Effector memory CD8-positive, alpha-beta T cell (primary cell): Measurements from ENCODE around the gene DNAJB13.
"Not testable (repeated sequence)": the region's sequence is repeated elsewhere in the genome, so short reads cannot be mapped to it uniquely, and the experiment has no call there.

Experiments used
- ATAC-seq: fragments of 150-1000 bp; cut with Tn5 transposase; replicated peaks from 2 replicates; pipeline ENCODE4 v1.10.0; 2021; ENCODE audit warnings: mild to moderate bottlenecking, moderate library complexity
- DNase-seq, 3 experiments: peaks; one replicate each; pipeline ENCODE4 v3.0.0; 2021
- H3K27ac Mint-ChIP-seq, 2 donors: one replicate each; pipeline ENCODE4 v1.8.0; 2022; ENCODE audit warnings: mild to moderate bottlenecking in 2 of 2, mixed read lengths in 2 of 2, moderate library complexity in 2 of 2
- H3K27me3 Mint-ChIP-seq, 2 donors: one replicate each; pipeline ENCODE4 v1.8.0; 2022; ENCODE audit warnings: mixed read lengths in 2 of 2
- H3K36me3 Mint-ChIP-seq: one replicate; pipeline ENCODE4 v1.8.0; 2022; ENCODE audit warnings: mild to moderate bottlenecking, moderate library complexity, mixed read lengths; ENCODE audit not compliant: insufficient read depth
- H3K4me1 Mint-ChIP-seq, 2 donors: one replicate each; pipeline ENCODE4 v1.8.0; 2022; ENCODE audit warnings: low read depth in 2 of 2, mixed read lengths in 2 of 2
- H3K4me3 Mint-ChIP-seq, 2 donors: one replicate each; pipeline ENCODE4 v1.8.0; 2022; ENCODE audit warnings: mild to moderate bottlenecking in 2 of 2, mixed read lengths in 2 of 2, moderate library complexity in 2 of 2
- H3K9me3 Mint-ChIP-seq, 2 donors: one replicate each; pipeline ENCODE4 v1.8.0; 2022; ENCODE audit warnings: mixed read lengths in 2 of 2
- total RNA-seq, 9 experiments: gene quantifications; one replicate each; lab custom pipeline; 2026; lab: John Stamatoyannopoulos, UW

The DNAJB13 gene
- 0 to 0.30 (median 0.13) reads per million in 9 experiments for total RNA-seq

- Mint-ChIP-seq H3K4me3 (no peak within 1 kb of the TSS), H3K27ac (peak within 1 kb of the TSS in 1 of 2 donors; percentile 49), H3K9me3 (no peaks in the 10 kb centered on the region), H3K36me3 (peaks cover 3% of the 10 kb centered on the region), H3K4me1 (no peaks in the 10 kb centered on the region), H3K27me3 (peaks cover 4 to 15% of the 10 kb centered on the region in 2 donors)
- DNase-seq (no peak), ATAC-seq (peak; percentile 44)
Measured at GRCh38 chr11:73950869-73951710, at the start of gene DNAJB13. Gene DNAJB13 (plus strand): TSS chr11:73951026. CDS start chr11:73951070, 44 bp downstream.

DNA sequence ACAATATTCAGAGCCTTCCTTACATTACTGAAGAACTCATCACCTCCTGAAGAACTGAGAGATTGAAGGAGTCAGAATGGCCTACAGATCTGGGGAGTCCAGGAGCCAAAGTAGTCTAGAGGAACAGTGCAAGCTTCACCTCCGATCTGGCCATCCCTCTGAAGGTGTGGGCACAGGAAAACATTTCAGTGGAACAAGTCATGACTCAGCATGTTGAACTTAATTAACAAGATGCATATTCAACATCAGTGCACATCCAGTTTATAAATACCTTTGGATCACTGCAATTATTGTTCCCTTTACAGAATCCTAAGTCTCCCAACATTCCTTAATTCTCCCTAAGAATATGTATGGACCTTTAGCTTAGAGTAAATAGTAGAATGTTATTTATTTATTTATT lies 48.5 kb upstream of the DNAJB13 start:
- Mint-ChIP-seq H3K27ac (no peak overlapping the region), H3K4me3 (no peak overlapping the region), H3K36me3 (peaks cover 23% of the 10 kb centered on the region), H3K27me3 (no peaks in the 10 kb centered on the region), H3K9me3 (no peaks in the 10 kb centered on the region), H3K4me1 (peaks cover 0 to 3% of the 10 kb centered on the region in 2 donors)
- no peak for DNase-seq
- no peak for ATAC-seq

- H3K9me3 Mint-ChIP-seq: no peaks in the 10 kb centered on the region
- H3K4me1 Mint-ChIP-seq: peaks cover 0 to 7% of the 10 kb centered on the region in 2 donors
- H3K27ac Mint-ChIP-seq: peak overlapping the region in 1 of 2 donors; percentile 81
- no peaks in the 10 kb centered on the region for H3K27me3 Mint-ChIP-seq
- DNase-seq (peak in 2 of 3 experiments; percentile 9 to 12), ATAC-seq (peak; percentile 97)
- H3K4me3 Mint-ChIP-seq: no peak overlapping the region
- H3K36me3 Mint-ChIP-seq: peaks cover 34% of the 10 kb centered on the region
Measured at GRCh38 chr11:73907191-73907590, 43.6 kb upstream of the DNAJB13 start.

DNA sequence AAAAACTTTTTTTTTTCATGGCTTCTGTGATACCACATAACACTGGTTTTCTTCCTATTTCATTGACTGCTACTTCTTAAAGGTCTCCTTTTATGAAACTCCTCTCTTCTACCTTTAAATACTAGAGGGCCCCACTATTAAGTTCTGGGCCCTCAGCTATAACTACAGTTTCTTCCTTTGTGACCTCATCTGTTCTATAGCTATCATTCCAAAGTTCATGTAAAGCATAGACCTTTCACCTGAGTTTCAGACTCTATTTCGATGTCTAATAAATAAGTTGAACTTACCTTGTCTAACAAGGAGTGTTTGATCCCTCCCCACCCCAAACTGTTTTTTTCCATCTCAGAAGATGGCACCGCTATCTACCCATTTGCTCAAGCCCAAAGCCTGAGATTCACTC lies 38.8 kb upstream of the DNAJB13 start:
- DNase-seq (no peak), ATAC-seq (no peak)
- no peaks in the 10 kb centered on the region for H3K9me3 Mint-ChIP-seq
- H3K36me3 Mint-ChIP-seq: peaks cover 63% of the 10 kb centered on the region
- peaks cover 0 to 6% of the 10 kb centered on the region in 2 donors for H3K4me1 Mint-ChIP-seq
- H3K27me3 Mint-ChIP-seq: no peaks in the 10 kb centered on the region
- peak overlapping the region in 1 of 2 donors; percentile 2 for H3K27ac Mint-ChIP-seq
- H3K4me3 Mint-ChIP-seq: no peak overlapping the region

DNA sequence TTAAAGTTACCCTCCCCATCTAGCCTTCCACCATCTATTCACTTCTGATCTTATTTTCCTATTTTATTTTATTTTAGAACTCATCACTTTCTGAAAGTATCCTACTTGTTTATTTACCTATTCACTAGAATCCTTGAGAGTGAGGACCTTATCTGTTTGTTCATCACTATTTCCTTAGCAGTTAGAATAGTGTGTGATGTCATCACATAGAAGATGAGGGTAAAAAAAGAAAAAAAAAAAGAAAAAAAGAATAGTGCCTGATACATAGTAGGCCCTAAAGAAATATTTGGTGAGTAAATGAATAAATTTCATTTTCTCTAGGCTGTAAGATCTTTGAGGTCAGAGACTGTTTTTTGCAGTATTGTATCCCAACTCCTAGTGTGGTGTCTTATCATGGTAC lies 37.4 kb upstream of the DNAJB13 start:
- ATAC-seq (no peak), DNase-seq (no peak)
- no peak overlapping the region for H3K4me3 Mint-ChIP-seq
- H3K4me1 Mint-ChIP-seq: no peaks in the 10 kb centered on the region
- H3K27me3 Mint-ChIP-seq: no peaks in the 10 kb centered on the region
- peaks cover 74% of the 10 kb centered on the region for H3K36me3 Mint-ChIP-seq
- H3K27ac Mint-ChIP-seq: no peak overlapping the region
- H3K9me3 Mint-ChIP-seq: no peaks in the 10 kb centered on the region

- Mint-ChIP-seq H3K9me3 (no peaks in the 10 kb centered on the region), H3K27me3 (no peaks in the 10 kb centered on the region), H3K27ac (no peak overlapping the region), H3K36me3 (peaks cover 77% of the 10 kb centered on the region), H3K4me1 (no peaks in the 10 kb centered on the region), H3K4me3 (no peak overlapping the region)
- DNase-seq (no peak), ATAC-seq (no peak)
Measured at GRCh38 chr11:73914284-73914683, 36.5 kb upstream of the DNAJB13 start.

- DNase-seq: no peak
- Mint-ChIP-seq H3K4me1 (no peaks in the 10 kb centered on the region), H3K27ac (no peak overlapping the region), H3K27me3 (no peaks in the 10 kb centered on the region), H3K9me3 (no peaks in the 10 kb centered on the region), H3K4me3 (no peak overlapping the region), H3K36me3 (peaks cover 68% of the 10 kb centered on the region)
- no peak for ATAC-seq
Measured at GRCh38 chr11:73916435-73916834, 34.4 kb upstream of the DNAJB13 start.

- Mint-ChIP-seq H3K4me1 (no peaks in the 10 kb centered on the region), H3K4me3 (no peak overlapping the region), H3K27me3 (no peaks in the 10 kb centered on the region), H3K27ac (no peak overlapping the region), H3K36me3 (peaks cover 57% of the 10 kb centered on the region), H3K9me3 (no peaks in the 10 kb centered on the region)
- ATAC-seq: no peak
- DNase-seq: no peak
Measured at GRCh38 chr11:73921180-73921579, 29.6 kb upstream of the DNAJB13 start.

- Mint-ChIP-seq H3K36me3 (peaks cover 38% of the 10 kb centered on the region), H3K4me1 (no peaks in the 10 kb centered on the region), H3K27ac (no peak overlapping the region), H3K4me3 (no peak overlapping the region), H3K27me3 (no peaks in the 10 kb centered on the region), H3K9me3 (no peaks in the 10 kb centered on the region)
- DNase-seq (no peak), ATAC-seq (no peak)
Measured at GRCh38 chr11:73929388-73929787, 21.4 kb upstream of the DNAJB13 start.

- Mint-ChIP-seq H3K4me3 (no peak overlapping the region), H3K4me1 (no peaks in the 10 kb centered on the region), H3K27ac (no peak overlapping the region), H3K9me3 (no peaks in the 10 kb centered on the region), H3K36me3 (peaks cover 28% of the 10 kb centered on the region), H3K27me3 (no peaks in the 10 kb centered on the region)
- no peak for DNase-seq
- no peak for ATAC-seq
Measured at GRCh38 chr11:73931039-73931645, 19.7 kb upstream of the DNAJB13 start.

DNA sequence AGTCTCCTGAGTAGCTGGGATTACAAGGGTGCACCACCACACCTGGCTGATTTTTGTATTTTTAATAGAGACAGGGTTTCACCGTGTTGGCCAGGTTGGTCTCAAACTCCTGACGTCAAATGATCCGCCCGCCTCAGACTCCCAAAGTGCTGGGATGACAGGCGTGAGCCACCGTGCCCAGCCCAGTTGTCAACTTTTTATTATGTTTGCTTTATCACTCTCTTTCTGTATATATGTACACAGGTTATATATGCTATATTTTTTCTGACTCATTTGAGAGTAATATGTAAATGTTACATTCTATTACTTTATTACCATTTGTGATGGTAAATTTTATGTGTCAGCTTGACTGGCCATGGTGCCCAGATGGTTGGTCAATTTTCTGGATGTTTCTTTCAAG lies 18.9 kb upstream of the DNAJB13 start:
- no peaks in the 10 kb centered on the region for H3K4me1 Mint-ChIP-seq
- peaks cover 28% of the 10 kb centered on the region for H3K36me3 Mint-ChIP-seq

DNA sequence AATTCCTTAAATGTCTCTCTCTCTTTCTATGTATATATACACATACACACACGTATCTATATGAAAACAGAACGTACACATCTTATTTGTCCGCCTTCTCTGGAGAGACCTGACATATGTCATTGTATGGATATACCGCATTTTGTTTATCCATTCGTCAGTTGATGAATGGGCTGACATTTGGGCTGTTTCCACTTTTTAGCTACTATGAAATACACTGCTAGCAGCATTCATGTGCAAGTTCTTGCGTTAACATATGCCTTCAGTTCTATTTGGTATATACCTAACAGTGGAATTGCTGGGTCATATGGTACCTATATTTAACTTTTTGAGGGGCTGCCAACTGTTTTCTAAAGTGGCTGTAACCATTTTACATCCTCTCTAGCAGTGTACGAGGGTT lies 18.0 kb upstream of the DNAJB13 start:
- Mint-ChIP-seq H3K27me3 (no peaks in the 10 kb centered on the region), H3K27ac (no peak overlapping the region), H3K4me3 (no peak overlapping the region), H3K36me3 (peaks cover 24% of the 10 kb centered on the region), H3K9me3 (no peaks in the 10 kb centered on the region), H3K4me1 (no peaks in the 10 kb centered on the region)
- ATAC-seq: no peak
- DNase-seq: no peak

More for the DNA sequence above, 18.9 kb upstream of the DNAJB13 start:
- H3K27me3 Mint-ChIP-seq: no peaks in the 10 kb centered on the region
- H3K27ac Mint-ChIP-seq: no peak overlapping the region
- ATAC-seq: no peak
- DNase-seq: no peak
- no peaks in the 10 kb centered on the region for H3K9me3 Mint-ChIP-seq
- no peak overlapping the region for H3K4me3 Mint-ChIP-seq

DNA sequence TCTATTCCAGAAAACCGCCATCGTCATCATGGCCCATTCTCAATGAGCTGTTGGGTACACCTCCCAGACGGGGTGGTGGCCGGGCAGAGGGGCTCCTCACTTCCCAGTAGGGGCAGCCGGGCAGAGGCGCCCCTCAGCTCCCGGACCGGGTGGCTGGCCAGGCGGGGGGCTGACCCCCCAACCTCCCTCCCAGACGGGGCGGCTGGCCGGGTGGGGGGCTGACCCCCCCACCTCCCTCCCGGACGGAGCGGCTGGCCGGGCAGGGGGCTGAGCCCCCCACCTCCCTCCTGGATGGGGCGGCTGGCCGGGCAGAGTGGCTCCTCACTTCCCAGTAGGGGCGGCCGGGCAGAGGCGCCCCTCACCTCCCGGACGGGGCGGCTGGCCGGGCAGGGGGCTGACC lies 14.8 kb upstream of the DNAJB13 start:
- H3K4me1 Mint-ChIP-seq, H3K9me3 Mint-ChIP-seq, DNase-seq, H3K4me3 Mint-ChIP-seq, H3K27ac Mint-ChIP-seq, H3K27me3 Mint-ChIP-seq, H3K36me3 Mint-ChIP-seq, ATAC-seq: not testable (repeated sequence)

GRCh38 chr11:73939096-73939495 lies 11.7 kb upstream of the DNAJB13 start:
- no peak overlapping the region for H3K4me3 Mint-ChIP-seq
- H3K36me3 Mint-ChIP-seq: no peaks in the 10 kb centered on the region
- ATAC-seq (no peak), DNase-seq (no peak)
- H3K27ac Mint-ChIP-seq: peak overlapping the region in 1 of 2 donors; percentile 1
- no peaks in the 10 kb centered on the region for H3K27me3 Mint-ChIP-seq
- H3K9me3 Mint-ChIP-seq: no peaks in the 10 kb centered on the region
- no peaks in the 10 kb centered on the region for H3K4me1 Mint-ChIP-seq
